IMR-90 (cell line): ENCODE results near the gene DNMT3L. TPM values are rescaled to one million over a fixed set of nuclear protein-coding genes. Genes with fewer than 3 reads are reported as not detected.
A peak's percentile ranks its signal among the peaks of the same experiment; 100 is the strongest.

Source experiments
- ATAC-seq: fragments of 200-7000 bp; cut with Tn5 transposase; 2 replicates; pipeline ENCODE4 v1.9.1; 2020; ENCODE audit warnings: low read depth, mild to moderate bottlenecking, moderate library complexity
- BruUV-seq: library from RNA; stranded (reverse); fragments of 400-500 nt; replicated peaks from 2 replicates; lab custom pipeline; 2021; lab: Mats Ljungman, UMichigan
- CTCF ChIA-PET: fragments of 300-600 bp; formaldehyde crosslinking; extraction: SDS; loops from one replicate; lab custom pipeline; 2021; ENCODE audit warnings: antibody characterized with exemption; lab: Yijun Ruan, JAX
- POLR2A ChIA-PET: fragments of 300-600 bp; sonication (Branson Sonifier 250); formaldehyde crosslinking; loops from one replicate; lab custom pipeline; 2022; ENCODE audit warnings: antibody characterized with exemption; ENCODE audit not compliant: unreplicated experiment; lab: Charles Lee
- DNase-seq: peaks from one replicate; pipeline ENCODE4 v3.0.0; 2013
- H2AFZ ChIP-seq: replicated peaks from 2 replicates; pipeline ENCODE3; 2013; ENCODE audit warnings: low read length, mild to moderate bottlenecking; ENCODE audit not compliant: poor library complexity
- H2AK5ac ChIP-seq: 2 replicates; pipeline ENCODE4 v1.6.1; 2013; ENCODE audit warnings: low read depth, low read length, inconsistent platforms
- H2AK9ac ChIP-seq: replicated peaks from 2 replicates; pipeline ENCODE3; 2013; ENCODE audit warnings: mild to moderate bottlenecking, low read depth, low read length, moderate library complexity; ENCODE audit not compliant: poor library complexity
- H2BK120ac ChIP-seq: 2 replicates; pipeline ENCODE4 v1.6.1; 2013; ENCODE audit warnings: low read depth, low read length, inconsistent platforms
- H2BK15ac ChIP-seq: 3 replicates; pipeline ENCODE4 v1.6.1; 2013; ENCODE audit warnings: low read depth, low read length, inconsistent platforms
- H2BK20ac ChIP-seq: 2 replicates; pipeline ENCODE4 v1.6.1; 2013; ENCODE audit warnings: low read depth, mild to moderate bottlenecking, inconsistent platforms, low read length, moderate library complexity
- H2BK5ac ChIP-seq: 2 replicates; pipeline ENCODE4 v1.6.1; 2013; ENCODE audit warnings: mild to moderate bottlenecking, low read depth, low read length, inconsistent platforms; ENCODE audit not compliant: poor library complexity, severe bottlenecking
- H3K14ac ChIP-seq: replicated peaks from 2 replicates; pipeline ENCODE4 v1.6.1; 2013; ENCODE audit warnings: low read depth, low read length, inconsistent platforms
- H3K18ac ChIP-seq: 2 replicates; pipeline ENCODE4 v1.6.1; 2013; ENCODE audit warnings: low read depth, low read length, control low read depth
- H3K23ac ChIP-seq: 2 replicates; pipeline ENCODE4 v1.6.1; 2013; ENCODE audit warnings: low read depth, low read length, inconsistent platforms
- H3K27ac ChIP-seq: 2 replicates; pipeline ENCODE4 v1.5.1; 2013; ENCODE audit warnings: mild to moderate bottlenecking, control low read depth, low read length; ENCODE audit not compliant: insufficient read depth
- H3K27me3 ChIP-seq: 2 replicates; pipeline ENCODE4 v1.6.1; 2013; ENCODE audit warnings: low read length; ENCODE audit not compliant: control insufficient read depth, insufficient read depth
- H3K36me3 ChIP-seq: 2 replicates; pipeline ENCODE4 v1.6.1; 2013; ENCODE audit warnings: low read length, mixed read lengths; ENCODE audit not compliant: control insufficient read depth, insufficient read depth
- H3K4ac ChIP-seq: 2 replicates; pipeline ENCODE4 v1.6.1; 2013; ENCODE audit warnings: low read depth, low read length, inconsistent platforms
- H3K4me1 ChIP-seq: 2 replicates; pipeline ENCODE4 v1.6.1; 2013; ENCODE audit warnings: low read length, mixed read lengths; ENCODE audit not compliant: control insufficient read depth, insufficient read depth
- H3K4me2 ChIP-seq: 2 replicates; pipeline ENCODE4 v1.6.1; 2013; ENCODE audit warnings: low read depth, mild to moderate bottlenecking, control low read depth, low read length, moderate library complexity
- H3K4me3 ChIP-seq: 2 replicates; pipeline ENCODE4 v1.5.1; 2013; ENCODE audit warnings: low read depth, mild to moderate bottlenecking, control low read depth, low read length, moderate library complexity; ENCODE audit not compliant: insufficient read depth
- H3K56ac ChIP-seq: 2 replicates; pipeline ENCODE4 v1.6.1; 2013; ENCODE audit warnings: low read length, inconsistent platforms; ENCODE audit not compliant: insufficient read depth; ENCODE audit errors: extremely low read depth
- H3K79me1 ChIP-seq, 2 experiments: 2 replicates each; pipeline ENCODE4 v1.6.1; 2013; ENCODE audit warnings: low read length in 2 of 2, inconsistent platforms in 1 of 2, low read depth in 1 of 2
- H3K9ac ChIP-seq: 2 replicates; pipeline ENCODE4 v1.6.1; 2013; ENCODE audit warnings: low read depth, low read length, control low read depth
- H3K9me1 ChIP-seq: 2 replicates; pipeline ENCODE4 v1.6.1; 2013; ENCODE audit warnings: low read length, inconsistent platforms; ENCODE audit not compliant: insufficient read depth
- H3K9me3 ChIP-seq: 2 replicates; pipeline ENCODE4 v1.6.1; 2013; ENCODE audit warnings: low read length; ENCODE audit not compliant: control insufficient read depth, insufficient read depth
- H4K20me1 ChIP-seq: 2 replicates; pipeline ENCODE4 v1.6.1; 2013; ENCODE audit warnings: low read length, inconsistent platforms; ENCODE audit not compliant: insufficient read depth
- H4K5ac ChIP-seq: 2 replicates; pipeline ENCODE4 v1.6.1; 2013; ENCODE audit warnings: mild to moderate bottlenecking, low read depth, low read length, control low read depth
- H4K8ac ChIP-seq, 2 experiments: 2 replicates each; pipeline ENCODE4 v1.6.1; 2013; ENCODE audit warnings: low read depth in 2 of 2, low read length in 2 of 2, control low read depth in 1 of 2, inconsistent platforms in 1 of 2
- H4K91ac ChIP-seq: 2 replicates; pipeline ENCODE4 v1.6.1; 2013; ENCODE audit warnings: low read depth, low read length, inconsistent platforms; ENCODE audit not compliant: insufficient read depth
- RCOR1 ChIP-seq: IDR thresholded peaks from 2 replicates; pipeline ENCODE4 v1.6.1; 2012; ENCODE audit warnings: mild to moderate bottlenecking, low read length, improper control_type of control experiment; ENCODE audit not compliant: insufficient replicate concordance
- SMC3 ChIP-seq: fragments of 150-350 bp; IDR thresholded peaks from 2 replicates; pipeline ENCODE4 v1.6.1; 2016; ENCODE audit warnings: low read depth, mild to moderate bottlenecking, antibody characterized with exemption, low read length, moderate library complexity
- WGBS, 2 experiments: methylation state at CpG; one replicate each; pipeline versions ENCODE4 v1.1.5 to v1.1.7; 2013; ENCODE audit warnings: missing lambda C conversion rate in 2 of 2; ENCODE audit not compliant: insufficient read length in 1 of 2; ENCODE audit errors: extremely low coverage in 2 of 2; 5-methylcytosine and 5-hydroxymethylcytosine counted together
- dilution Hi-C: fragments of 300-500 bp; cut with HindIII; formaldehyde crosslinking; loops from one replicate; pipeline ENCODE4 v1.14.3; 2018; ENCODE audit warnings: low sequenced_read_pairs; ENCODE audit not compliant: unreplicated experiment
- in situ Hi-C: fragments of 300-500 bp; cut with MboI; formaldehyde crosslinking; loops from 3 replicates; pipeline ENCODE4 v1.14.3; 2019; ENCODE audit warnings: low sequenced_read_pairs, inconsistent platforms, mixed read lengths
- intact Hi-C: fragments of 100-400 bp; cut with micrococcal nuclease; formaldehyde crosslinking; loops from 2 replicates; pipeline ENCODE4 v1.10.0; 2022
- polyA plus RNA-seq, 3 experiments: library from polyadenylated mRNA; depleted of rRNA; stranded (reverse); fragments of >200 nt; gene quantifications; 2 replicates each; pipeline ENCODE4 v1.2.3, GENCODE V29; 2012; ENCODE audit warnings: low replicate concordance in 1 of 3
- total RNA-seq: library from RNA; depleted of rRNA; stranded (reverse); fragments of >200 nt; gene quantifications from 2 replicates; pipeline ENCODE4 v1.2.3, GENCODE V29; 2012

DNMT3L gene
- total and polyA plus RNA-seq, 2 of the 4 experiments (the other 2 are of a cell fraction), result not detected

- no peak for TF ChIP-seq SMC3
These were observed 26.8 kb upstream of the DNMT3L start (continued) for GRCh38 chr21:44288251-44289110.

- H2AK9ac ChIP-seq, result peak overlapping the region; percentile 81
- no peak overlapping the region for H3K23ac ChIP-seq
- no peaks in the 10 kb centered on the region for H4K20me1 ChIP-seq
- no peak overlapping the region for H2BK120ac ChIP-seq
- no peaks in the 10 kb centered on the region for H3K79me1 ChIP-seq
- H3K14ac ChIP-seq, result no peak overlapping the region
- no peak overlapping the region for H3K18ac ChIP-seq
- no peak overlapping the region for H4K5ac ChIP-seq
- CTCF ChIA-PET, result no interaction called here
- POLR2A ChIA-PET, result no interaction called here
- no peak overlapping the region for H3K56ac ChIP-seq
- dilution Hi-C loops (no loop called here), intact Hi-C loops (no loop called here), in situ Hi-C loops (no loop called here)
- peaks cover 32% of the 10 kb centered on the region; the same call in 1 of the 2 replicates for H3K27me3 ChIP-seq
- H2AK5ac ChIP-seq, result no peak overlapping the region
- no peak overlapping the region for H4K91ac ChIP-seq
- H3K4me1 ChIP-seq, result peaks cover 4% of the 10 kb centered on the region; the same call in 1 of the 2 replicates
- no peak overlapping the region for H3K4me3 ChIP-seq
- no TSS peak for BruUV-seq
- no peaks in the 10 kb centered on the region for H3K36me3 ChIP-seq
- H2BK15ac ChIP-seq, result no peak overlapping the region
- H4K8ac ChIP-seq, result no peak overlapping the region
- H3K9ac ChIP-seq, result no peak overlapping the region
- no peak for TF ChIP-seq RCOR1
- H3K27ac ChIP-seq, result no peak overlapping the region
- no peak overlapping the region for H2BK20ac ChIP-seq
- no peaks in the 10 kb centered on the region for H3K9me1 ChIP-seq
- 85% methylated on average over 4 of the region's 31 CpGs; no CpG with 5 or more reads in 1 of the 2 experiments for WGBS, 2 experiments
- no peak overlapping the region for H2BK5ac ChIP-seq
- ATAC-seq (no peak), DNase-seq (no peak)
- H3K9me3 ChIP-seq, result no peaks in the 10 kb centered on the region
- H3K4me2 ChIP-seq, result no peak overlapping the region
- no peak overlapping the region for H3K4ac ChIP-seq
- no peak overlapping the region for H2AFZ ChIP-seq
These were observed 25.3 kb upstream of the DNMT3L start for GRCh38 chr21:44286716-44287632.
